Spleen (tissue), 11 donors: ENCODE data around the gene DGUOK. TPM values are rescaled to one million over a fixed set of nuclear protein-coding genes. Genes with fewer than 3 reads are reported as not detected.

Experiments
- DNase-seq: peaks from one replicate; pipeline ENCODE4 v3.0.0-alpha.2; 2020
- H3K27ac ChIP-seq, 8 donors: fragments of 200-600 bp; sonication (generic) in 7 of 8; 1 replicate in 4 of 8; 2 replicates in 4 of 8; pipeline versions ENCODE4 v1.5.0 to v1.8.0; 2016 to 2021; ENCODE audit warnings: inconsistent platforms in 4 of 8, mild to moderate bottlenecking in 4 of 8, moderate library complexity in 1 of 8
- H3K27me3 ChIP-seq, 7 donors: fragments of 200-600 bp; sonication (generic) in 6 of 7; replicated peaks in 1 of 7; 1 replicate in 4 of 7; 2 replicates in 3 of 7; pipeline versions ENCODE4 v1.5.0 to v1.8.0; 2016 to 2021; ENCODE audit warnings: inconsistent platforms in 3 of 7, mild to moderate bottlenecking in 1 of 7
- H3K36me3 ChIP-seq, 6 donors: fragments of 200-600 bp; sonication (generic) in 5 of 6; 1 replicate in 4 of 6; 2 replicates in 2 of 6; pipeline versions ENCODE4 v1.5.0 to v1.8.0; 2016 to 2021; ENCODE audit warnings: inconsistent platforms in 2 of 6
- H3K4me1 ChIP-seq, 6 donors: fragments of 200-600 bp; sonication (generic) in 5 of 6; 1 replicate in 3 of 6; 2 replicates in 3 of 6; pipeline versions ENCODE4 v1.5.0 to v1.8.0; 2016 to 2021; ENCODE audit warnings: inconsistent platforms in 3 of 6
- H3K4me3 ChIP-seq, 8 donors: fragments of 200-600 bp; sonication (generic) in 7 of 8; 1 replicate in 4 of 8; 2 replicates in 4 of 8; pipeline versions ENCODE4 v1.5.0 to v1.8.0; 2016 to 2021; ENCODE audit warnings: inconsistent platforms in 4 of 8, mild to moderate bottlenecking in 4 of 8, moderate library complexity in 2 of 8
- H3K9me3 ChIP-seq, 8 donors: fragments of 200-600 bp; sonication (generic) in 7 of 8; 1 replicate in 4 of 8; 2 replicates in 4 of 8; pipeline versions ENCODE4 v1.5.0 to v1.8.0; 2016 to 2021; ENCODE audit warnings: inconsistent platforms in 4 of 8
- POLR2A ChIP-seq, 3 donors: fragments of 450-650 bp; IDR thresholded peaks; one replicate each; pipeline ENCODE4 v1.5.1; 2017; ENCODE audit warnings: antibody characterized with exemption in 3 of 3, mild to moderate bottlenecking in 1 of 3
- POLR2AphosphoS5 ChIP-seq, 3 donors: sonication (generic); formaldehyde crosslinking; IDR thresholded peaks; one replicate each; pipeline ENCODE4 v1.5.1; 2017; ENCODE audit warnings: antibody characterized with exemption in 3 of 3
- WGBS, 5 donors: extraction: QIAGEN DNeasy Blood & Tissue Kit in 3 of 5; methylation state at CpG; one replicate each; pipeline versions ENCODE4 v1.1.5 to v1.1.7; 2013 to 2018; 5-methylcytosine and 5-hydroxymethylcytosine counted together
- intact Hi-C: fragments of 100-400 bp; cut with DNase I; formaldehyde crosslinking; loops from one replicate; pipeline ENCODE4 v1.15.0; 2023; ENCODE audit warnings: low total_unique reads
- polyA plus RNA-seq, 3 donors: library from polyadenylated mRNA; stranded (reverse); fragments of 200-250 nt; gene quantifications; one replicate each; pipeline ENCODE4 v1.2.1, GENCODE V29; 2013
- total RNA-seq, 7 donors: library from RNA; depleted of rRNA in 3 of 7; stranded (reverse); fragments of >200 nt in 3 of 7; fragmentation: NEBNext Ultra II Directional in 4 of 7; extraction: Animal tissue kit (Norgen Biotek cat#: 25700) in 4 of 7; gene quantifications; one replicate each; pipeline versions ENCODE4 v1.1.0 to v1.2.1, GENCODE V29; 2016 to 2021
- TF ChIP-seq, protein P1 (sequence below), 11 experiments: fragments of 200-600 bp in 7 of 11; fragments of 450-650 bp in 4 of 11; sonication (generic) in 4 of 11; IDR thresholded peaks in 8 of 11; conservative IDR thresholded peaks in 3 of 11; 1 replicate in 7 of 11; 2 replicates in 4 of 11; pipeline versions ENCODE4 v1.4.0 to v1.8.0; 2016 to 2021; ENCODE audit warnings: antibody characterized with exemption in 11 of 11, inconsistent platforms in 4 of 11, mild to moderate bottlenecking in 1 of 11
- donor health status: healthy with polysubstance abuse.
- donor health status: DM: no; HTN: no; CAD: no; lungs with moderate emphysema.
- donor health status: DM: no; HTN: no; CAD: no.
- donor health status: Bipolar disorder and iron deficiency.
- donor health status: healthy.
- donor health status: DM: no; HTN: no; CAD: no.
- donor health status: DM: yes; HTN: yes; CAD: no.

DGUOK gene
- total and polyA plus RNA-seq, 10 donors, result 41.3 to 120 (median 57.1) TPM

DNA sequence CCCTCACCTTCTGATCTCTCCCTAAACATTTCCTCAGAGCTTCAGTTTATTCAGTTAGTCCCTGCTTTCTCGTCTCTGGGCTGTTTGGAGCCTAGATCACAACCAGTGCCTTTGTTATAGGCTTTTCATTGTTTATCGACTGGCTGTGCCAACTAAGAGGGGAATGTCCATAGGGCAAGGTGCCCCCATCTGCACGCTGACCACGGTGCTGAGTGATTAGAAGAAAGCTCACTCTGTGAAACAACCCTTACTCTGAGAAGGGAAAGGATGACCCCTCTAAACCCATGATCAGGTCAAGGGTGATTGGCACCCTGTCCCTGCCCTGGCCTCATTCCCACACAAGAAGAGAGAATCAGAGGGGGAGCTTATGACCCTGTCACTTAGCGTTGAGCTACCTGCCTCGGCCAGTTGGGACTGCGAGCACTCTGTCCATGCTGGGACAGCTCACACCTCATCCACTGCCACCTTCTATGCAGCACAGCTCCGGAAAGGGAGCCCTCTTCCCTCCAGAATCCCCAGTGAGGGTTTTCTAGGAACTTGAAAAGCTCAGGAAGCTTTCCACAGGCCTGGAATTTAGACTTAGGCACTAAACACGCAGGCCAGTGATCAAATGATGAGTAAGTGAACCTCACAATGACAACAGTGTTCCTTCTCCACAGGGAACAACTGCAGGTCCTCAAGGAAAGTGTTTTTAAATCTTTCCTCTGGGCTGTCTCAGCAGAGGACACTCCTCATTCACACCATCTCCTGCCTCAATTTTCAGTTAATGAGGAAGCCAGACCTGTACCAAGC, 36.2 kb upstream of the DGUOK start:
- intact Hi-C loops, result no loop called here
- no peaks in the 10 kb centered on the region for H3K36me3 ChIP-seq
- no peak overlapping the region for H3K27ac ChIP-seq
- 82 to 89% (median 86%) methylated on average over 7 to 9 of the region's 9 CpGs for WGBS, 5 donors
- H3K9me3 ChIP-seq, result no peaks in the 10 kb centered on the region
- no peak for DNase-seq
- H3K4me3 ChIP-seq, result no peak overlapping the region
- H3K4me1 ChIP-seq, result no peaks in the 10 kb centered on the region
- TF ChIP-seq POLR2A (IDR thresholded peaks at IDR 0.05), result no peak
- TF ChIP-seq, protein P1, sequence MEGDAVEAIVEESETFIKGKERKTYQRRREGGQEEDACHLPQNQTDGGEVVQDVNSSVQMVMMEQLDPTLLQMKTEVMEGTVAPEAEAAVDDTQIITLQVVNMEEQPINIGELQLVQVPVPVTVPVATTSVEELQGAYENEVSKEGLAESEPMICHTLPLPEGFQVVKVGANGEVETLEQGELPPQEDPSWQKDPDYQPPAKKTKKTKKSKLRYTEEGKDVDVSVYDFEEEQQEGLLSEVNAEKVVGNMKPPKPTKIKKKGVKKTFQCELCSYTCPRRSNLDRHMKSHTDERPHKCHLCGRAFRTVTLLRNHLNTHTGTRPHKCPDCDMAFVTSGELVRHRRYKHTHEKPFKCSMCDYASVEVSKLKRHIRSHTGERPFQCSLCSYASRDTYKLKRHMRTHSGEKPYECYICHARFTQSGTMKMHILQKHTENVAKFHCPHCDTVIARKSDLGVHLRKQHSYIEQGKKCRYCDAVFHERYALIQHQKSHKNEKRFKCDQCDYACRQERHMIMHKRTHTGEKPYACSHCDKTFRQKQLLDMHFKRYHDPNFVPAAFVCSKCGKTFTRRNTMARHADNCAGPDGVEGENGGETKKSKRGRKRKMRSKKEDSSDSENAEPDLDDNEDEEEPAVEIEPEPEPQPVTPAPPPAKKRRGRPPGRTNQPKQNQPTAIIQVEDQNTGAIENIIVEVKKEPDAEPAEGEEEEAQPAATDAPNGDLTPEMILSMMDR (IDR thresholded peaks at IDR 0.05 in 8 of 11, conservative IDR thresholded peaks at IDR 0.05 in 3 of 11), result no peak
- no peak for TF ChIP-seq POLR2AphosphoS5 (IDR thresholded peaks at IDR 0.05)
- H3K27me3 ChIP-seq, result no peaks in the 10 kb centered on the region

DNA sequence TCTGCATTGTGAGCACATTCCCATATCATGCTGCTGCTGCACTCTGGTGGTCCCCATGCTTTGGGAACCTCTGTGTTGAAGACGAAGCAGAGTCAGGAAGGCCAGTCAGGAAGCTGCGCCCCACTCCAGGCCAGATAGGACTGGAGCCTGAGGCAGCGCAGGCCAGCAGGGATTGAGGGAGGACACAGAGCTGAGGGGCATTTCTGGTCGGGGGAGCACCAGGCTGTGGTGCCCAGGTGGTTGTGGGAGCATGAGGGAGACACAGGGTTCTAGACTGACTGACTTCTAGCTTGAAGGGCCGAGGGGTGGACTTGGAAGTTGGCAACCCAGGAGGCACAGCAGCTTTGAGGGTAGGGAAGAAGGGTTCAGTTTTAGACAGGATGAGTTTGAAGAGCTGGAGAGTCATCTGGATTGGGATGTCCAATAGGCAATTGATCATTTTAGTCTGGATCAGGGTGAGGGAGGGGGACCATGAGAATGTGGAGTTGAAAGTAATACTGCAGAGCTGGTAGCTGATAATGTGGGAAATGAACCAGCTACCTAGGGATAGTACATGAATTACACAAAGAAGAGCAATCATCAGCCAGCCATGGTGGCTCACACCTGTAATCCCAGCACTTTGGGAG, 35.3 kb upstream of the DGUOK start:
- Histone ChIP-seq H3K4me1 (peaks cover 0 to 4% (median 0%) of the 10 kb centered on the region in 6 donors), H3K4me3 (no peak overlapping the region), H3K9me3 (no peaks in the 10 kb centered on the region), H3K27ac (no peak overlapping the region), H3K36me3 (no peaks in the 10 kb centered on the region), H3K27me3 (no peaks in the 10 kb centered on the region)
- TF ChIP-seq, protein P1 (IDR thresholded peaks at IDR 0.05 in 8 of 11, conservative IDR thresholded peaks at IDR 0.05 in 3 of 11), result no peak
- TF ChIP-seq POLR2A (IDR thresholded peaks at IDR 0.05) (no peak), POLR2AphosphoS5 (IDR thresholded peaks at IDR 0.05) (no peak)
- WGBS, 5 donors, result 74 to 98% (median 87%) methylated on average over 2 to 5 of the region's 5 CpGs
- intact Hi-C loops, result no loop called here
- DNase-seq, result no peak

DNA sequence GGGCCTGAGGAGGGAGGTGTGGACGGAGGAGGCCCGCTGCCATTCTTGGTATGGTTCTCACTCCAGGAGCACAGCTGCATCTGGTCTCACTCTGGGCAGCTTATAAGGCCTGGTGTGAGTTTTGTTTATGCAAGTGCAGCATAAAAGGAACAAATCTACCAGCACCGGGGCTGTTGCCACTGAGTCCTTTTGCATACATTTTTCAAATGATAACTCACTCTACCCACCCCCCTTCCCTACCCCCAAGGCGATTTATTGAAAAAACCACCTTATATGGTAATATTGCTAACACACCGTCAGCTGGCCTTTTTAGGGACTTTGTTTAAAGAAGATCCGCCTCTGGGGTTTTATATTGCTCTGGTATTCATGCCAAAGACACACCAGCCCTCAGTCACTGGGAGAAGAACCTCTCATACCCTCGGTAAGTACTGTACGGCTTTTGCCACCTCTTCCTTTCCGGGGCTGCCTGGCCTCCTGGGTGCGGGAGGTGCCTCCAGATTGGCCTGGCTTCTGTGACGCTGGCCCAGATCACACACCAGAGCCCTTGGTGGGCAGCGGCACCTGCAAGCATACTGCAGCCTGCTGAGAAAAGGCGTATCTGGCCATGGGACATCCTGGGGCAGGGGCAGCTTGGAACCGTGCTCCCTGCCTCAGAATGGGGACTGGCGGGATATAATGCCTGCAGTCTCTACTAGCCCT, 33.9 kb upstream of the DGUOK start, which contains the start of gene ACTG2:
Gene ACTG2, plus strand, starts transcription at position 378 of the 699 bp plus-strand sequence. CDS start 8,304 bp downstream, outside the sequence.
- TF ChIP-seq, protein P1 (IDR thresholded peaks at IDR 0.05 in 8 of 11, conservative IDR thresholded peaks at IDR 0.05 in 3 of 11), result no peak
- TF ChIP-seq POLR2AphosphoS5 (IDR thresholded peaks at IDR 0.05), result no peak
- no peak for TF ChIP-seq POLR2A (IDR thresholded peaks at IDR 0.05)
- Histone ChIP-seq H3K9me3 (no peaks in the 10 kb centered on the region), H3K27me3 (no peaks in the 10 kb centered on the region), H3K4me3 (no peak within 1 kb of the TSS), H3K27ac (no peak within 1 kb of the TSS), H3K4me1 (peaks cover 0 to 13% (median 0%) of the 10 kb centered on the region in 6 donors), H3K36me3 (no peaks in the 10 kb centered on the region)
- intact Hi-C loops, result no loop called here
- DNase-seq, result no peak
- 83 to 89% (median 86%) methylated on average over 12 to 15 of the region's 15 CpGs for WGBS, 5 donors
